Hippocampal formation (tissue), 2 donors: ENCODE measurements around the gene PTP4A2.
"Not testable (repeated sequence)": the region's sequence is repeated elsewhere in the genome, so short reads cannot be mapped to it uniquely, and the experiment has no call there.

Experiments used
- DNase-seq, 2 donors: peaks; one replicate each; lab custom pipeline; 2025; lab: John Stamatoyannopoulos, UW

Gene PTP4A2

GRCh38 chr1:31924839-31925238 is 13.3 kb downstream of the PTP4A2 start:
- DNase-seq, result no peak

GRCh38 chr1:31923901-31924535 is 14.2 kb downstream of the PTP4A2 start:
- peak in 1 of 2 donors; percentile 50 for DNase-seq

- DNase-seq, result no peak
Observed at GRCh38 chr1:31920956-31921355, 17.2 kb downstream of the PTP4A2 start.

- DNase-seq, result no peak
Observed at GRCh38 chr1:31919591-31919990, 18.6 kb downstream of the PTP4A2 start.

- DNase-seq, result no peak
Observed at GRCh38 chr1:31915438-31915837, 22.7 kb downstream of the PTP4A2 start.

- no peak for DNase-seq
Observed at GRCh38 chr1:31913968-31914367, 24.2 kb downstream of the PTP4A2 start.

- no peak for DNase-seq
Observed at GRCh38 chr1:31912839-31913239, 25.3 kb downstream of the PTP4A2 start.

- DNase-seq, result no peak
Observed at GRCh38 chr1:31911994-31912780, 26.0 kb downstream of the PTP4A2 start.

GRCh38 chr1:31910933-31911332 is 27.2 kb downstream of the PTP4A2 start:
- DNase-seq, result no peak

- no peak for DNase-seq
Observed at GRCh38 chr1:31909691-31910090, 28.5 kb downstream of the PTP4A2 start.

- DNase-seq, result no peak
Observed at GRCh38 chr1:31906557-31906956, 31.6 kb downstream of the PTP4A2 start.

- DNase-seq, result no peak
Observed at GRCh38 chr1:31905681-31906080, 32.5 kb downstream of the PTP4A2 start.

GRCh38 chr1:31905093-31905509 is 33.1 kb downstream of the PTP4A2 start:
- no peak for DNase-seq

- DNase-seq, result no peak
Observed at GRCh38 chr1:31904339-31905092, 33.7 kb downstream of the PTP4A2 start.

GRCh38 chr1:31902510-31902860 is 35.7 kb downstream of the PTP4A2 start:
- no peak for DNase-seq

GRCh38 chr1:31901838-31902509 is 36.2 kb downstream of the PTP4A2 start:
- DNase-seq, result no peak

- no peak for DNase-seq
Observed at GRCh38 chr1:31900790-31901189, 37.4 kb downstream of the PTP4A2 start.

- no peak for DNase-seq
Observed at GRCh38 chr1:31897526-31898100, 40.6 kb downstream of the PTP4A2 start.

GRCh38 chr1:31895474-31896198 is 42.5 kb downstream of the PTP4A2 start:
- DNase-seq, result not testable (repeated sequence)

- no peak for DNase-seq
Observed at GRCh38 chr1:31891280-31891679, 46.9 kb downstream of the PTP4A2 start.

GRCh38 chr1:31888291-31888690 is 49.9 kb downstream of the PTP4A2 start:
- no peak for DNase-seq
